Stimulated activated effector memory CD8-positive, alpha-beta T cell treated with anti-CD3 and anti-CD28 coated beads, Interleukin-12 subunit alpha, Interleukin-12 subunit beta, amount 100 ng/mL, for 72 hours (primary cell): ENCODE results near the gene CYP2E1.
A peak's percentile ranks its signal among the peaks of the same experiment; 100 is the strongest.
"Not testable (repeated sequence)": the region's sequence is repeated elsewhere in the genome, so short reads cannot be mapped to it uniquely, and the experiment has no call there.

ENCODE experiments used
- ATAC-seq: fragments of 150-1000 bp; cut with Tn5 transposase; 2 replicates; pipeline ENCODE4 v1.10.0; 2021
- DNase-seq, 2 donors: peaks; one replicate each; pipeline ENCODE4 v3.0.0; 2021 to 2022; ENCODE audit warnings: low spot score in 2 of 2
- H3K27ac Mint-ChIP-seq: one replicate; pipeline ENCODE4 v1.8.0; 2022; ENCODE audit warnings: mild to moderate bottlenecking, mixed read lengths
- H3K36me3 Mint-ChIP-seq: one replicate; pipeline ENCODE4 v1.8.0; 2022; ENCODE audit warnings: mild to moderate bottlenecking, mixed read lengths
- H3K4me1 Mint-ChIP-seq: one replicate; pipeline ENCODE4 v1.8.0; 2022; ENCODE audit warnings: mixed read lengths
- H3K4me3 Mint-ChIP-seq: one replicate; pipeline ENCODE4 v1.8.0; 2022; ENCODE audit warnings: mild to moderate bottlenecking, mixed read lengths
- H3K9me3 Mint-ChIP-seq: one replicate; pipeline ENCODE4 v1.8.0; 2022; ENCODE audit warnings: mixed read lengths

CYP2E1 gene

DNA sequence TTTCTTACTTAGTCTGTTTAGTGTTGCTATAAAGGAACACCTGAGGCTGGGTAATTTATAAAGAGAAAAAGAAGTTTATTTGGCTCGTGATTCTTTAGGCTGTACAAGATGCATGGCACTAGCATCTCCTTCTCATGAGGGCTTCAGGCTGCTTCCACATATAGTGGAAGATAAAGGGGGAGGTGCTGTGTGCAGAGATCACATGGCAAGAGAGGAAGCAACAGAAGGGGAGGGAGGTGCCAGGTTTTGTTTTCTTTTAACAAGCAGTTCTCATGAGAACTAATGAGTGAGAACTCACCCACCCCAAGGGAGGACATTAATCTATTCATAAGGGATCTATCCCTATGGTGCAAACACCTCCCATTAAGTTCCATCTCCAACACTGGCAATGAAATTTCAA, 17.3 kb downstream of the CYP2E1 start:
- H3K4me3 Mint-ChIP-seq = no peak overlapping the region
- no peak for ATAC-seq
- no peak for DNase-seq
- H3K36me3 Mint-ChIP-seq = no peaks in the 10 kb centered on the region
- peak overlapping the region; percentile 18 for H3K27ac Mint-ChIP-seq
- H3K4me1 Mint-ChIP-seq = peaks cover 9% of the 10 kb centered on the region
- H3K9me3 Mint-ChIP-seq = peaks cover 10% of the 10 kb centered on the region

DNA sequence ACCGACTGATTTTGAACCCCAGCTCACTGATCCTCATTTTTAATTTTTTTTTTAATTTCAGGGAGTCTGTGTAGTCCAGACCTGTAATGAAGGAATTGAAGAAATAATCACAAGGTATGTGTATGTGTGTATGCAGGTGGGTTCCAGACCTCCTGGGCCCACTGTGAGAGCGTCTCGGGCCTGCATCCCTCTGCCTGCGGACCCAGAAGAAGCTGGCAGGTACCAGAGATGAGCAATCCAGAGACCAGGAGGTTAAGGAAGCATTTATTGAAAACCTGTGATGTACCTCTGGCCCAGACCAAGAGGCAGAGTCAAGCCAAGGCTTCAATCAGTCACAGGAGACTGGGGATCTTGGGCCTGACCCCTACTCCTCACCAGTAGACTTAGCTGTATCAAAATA, 27.4 kb downstream of the CYP2E1 start:
- H3K36me3 Mint-ChIP-seq = no peaks in the 10 kb centered on the region
- H3K27ac Mint-ChIP-seq = no peak overlapping the region
- H3K4me1 Mint-ChIP-seq = no peaks in the 10 kb centered on the region
- H3K9me3 Mint-ChIP-seq = no peaks in the 10 kb centered on the region
- DNase-seq (no peak), ATAC-seq (no peak)
- H3K4me3 Mint-ChIP-seq = no peak overlapping the region

DNA sequence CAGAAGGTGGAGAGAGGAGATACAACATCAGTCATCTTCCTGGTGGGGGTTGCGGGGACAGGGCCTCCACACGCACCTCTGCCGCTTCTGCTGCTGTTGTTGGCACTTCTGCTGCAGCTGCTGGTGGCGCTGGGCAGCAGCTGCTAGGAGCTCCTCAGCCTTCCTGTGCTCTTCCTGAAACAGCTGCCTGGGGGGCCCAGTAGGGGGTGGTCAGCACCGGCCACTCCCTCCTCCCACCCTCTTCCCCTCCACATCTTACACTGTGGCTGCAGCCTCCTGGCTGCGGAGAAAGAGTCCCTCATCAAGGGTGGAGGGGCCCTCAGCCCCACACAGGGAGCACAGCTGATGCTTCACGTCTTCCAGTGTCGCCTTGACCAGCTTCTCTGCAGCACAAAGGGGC, 28.4 kb downstream of the CYP2E1 start:
- DNase-seq = no peak
- no peak overlapping the region for H3K4me3 Mint-ChIP-seq
- H3K27ac Mint-ChIP-seq = no peak overlapping the region
- H3K4me1 Mint-ChIP-seq = no peaks in the 10 kb centered on the region
- H3K9me3 Mint-ChIP-seq = no peaks in the 10 kb centered on the region
- no peak for ATAC-seq
- no peaks in the 10 kb centered on the region for H3K36me3 Mint-ChIP-seq

DNA sequence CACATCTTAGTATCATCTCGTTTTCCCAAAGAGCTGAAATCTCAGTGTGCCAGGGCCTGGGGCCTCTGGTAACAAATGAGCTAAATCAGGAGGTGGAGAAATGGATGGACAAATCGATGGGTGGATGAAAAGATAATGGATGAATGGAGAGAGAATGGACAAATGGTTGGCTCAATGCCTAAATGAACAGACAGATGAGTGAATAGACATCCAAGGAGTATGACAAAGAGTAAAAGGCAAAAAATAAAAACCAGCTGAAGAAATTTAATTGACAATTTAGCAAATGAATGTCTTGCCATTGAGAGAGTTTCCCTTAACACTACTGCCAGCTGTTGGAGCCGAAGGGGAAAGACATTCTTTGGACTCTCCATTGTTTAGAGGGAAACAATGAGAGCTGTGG, 30.2 kb downstream of the CYP2E1 start:
- H3K36me3 Mint-ChIP-seq = no peaks in the 10 kb centered on the region
- ATAC-seq (no peak), DNase-seq (no peak)
- no peak overlapping the region for H3K4me3 Mint-ChIP-seq
- H3K4me1 Mint-ChIP-seq = no peaks in the 10 kb centered on the region
- no peak overlapping the region for H3K27ac Mint-ChIP-seq
- H3K9me3 Mint-ChIP-seq = no peaks in the 10 kb centered on the region

DNA sequence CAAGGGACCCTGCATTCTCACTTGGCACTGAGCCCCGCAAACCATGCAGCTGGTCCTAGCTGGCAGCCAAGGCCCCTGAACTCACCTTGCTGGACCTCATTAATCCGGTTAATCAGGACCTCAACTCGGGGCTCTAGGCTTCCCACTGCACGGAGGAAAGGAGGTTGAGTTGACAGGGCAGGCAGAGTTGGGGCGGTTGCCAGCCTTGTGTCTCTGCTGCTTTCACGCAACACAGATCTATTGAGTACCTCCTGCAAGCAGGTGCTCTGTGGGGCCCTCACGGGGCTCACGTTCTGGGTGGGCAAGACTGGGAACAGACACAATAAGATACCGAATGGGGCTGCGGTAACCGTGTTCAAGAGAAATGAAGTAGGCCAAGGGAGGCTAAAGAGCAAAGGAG, 32.1 kb downstream of the CYP2E1 start:
- no peaks in the 10 kb centered on the region for H3K4me1 Mint-ChIP-seq
- no peaks in the 10 kb centered on the region for H3K9me3 Mint-ChIP-seq
- H3K4me3 Mint-ChIP-seq = no peak overlapping the region
- no peak for DNase-seq
- H3K27ac Mint-ChIP-seq = no peak overlapping the region
- ATAC-seq = no peak
- H3K36me3 Mint-ChIP-seq = no peaks in the 10 kb centered on the region

DNA sequence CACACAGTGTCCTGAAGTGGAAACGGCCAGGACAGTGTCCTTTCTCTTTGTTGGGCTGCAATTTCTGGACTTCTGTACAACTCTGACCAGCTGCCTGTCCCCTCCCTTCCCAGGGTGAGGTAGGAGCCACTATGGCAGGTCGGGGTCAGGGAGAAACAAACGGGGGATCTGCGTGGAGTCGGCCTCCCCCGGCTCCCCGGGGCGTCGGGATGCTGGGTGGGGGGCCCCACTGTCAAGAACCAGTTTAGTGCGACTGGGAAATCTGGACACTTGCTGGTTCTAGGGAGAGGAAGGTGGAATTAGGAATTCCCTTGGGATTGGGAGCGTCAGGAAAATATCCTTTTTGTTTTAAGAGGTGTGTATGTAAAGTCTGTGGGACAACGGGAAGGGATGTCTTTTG, 37.7 kb downstream of the CYP2E1 start:
- no peak for ATAC-seq
- no peak overlapping the region for H3K27ac Mint-ChIP-seq
- no peak for DNase-seq

DNA sequence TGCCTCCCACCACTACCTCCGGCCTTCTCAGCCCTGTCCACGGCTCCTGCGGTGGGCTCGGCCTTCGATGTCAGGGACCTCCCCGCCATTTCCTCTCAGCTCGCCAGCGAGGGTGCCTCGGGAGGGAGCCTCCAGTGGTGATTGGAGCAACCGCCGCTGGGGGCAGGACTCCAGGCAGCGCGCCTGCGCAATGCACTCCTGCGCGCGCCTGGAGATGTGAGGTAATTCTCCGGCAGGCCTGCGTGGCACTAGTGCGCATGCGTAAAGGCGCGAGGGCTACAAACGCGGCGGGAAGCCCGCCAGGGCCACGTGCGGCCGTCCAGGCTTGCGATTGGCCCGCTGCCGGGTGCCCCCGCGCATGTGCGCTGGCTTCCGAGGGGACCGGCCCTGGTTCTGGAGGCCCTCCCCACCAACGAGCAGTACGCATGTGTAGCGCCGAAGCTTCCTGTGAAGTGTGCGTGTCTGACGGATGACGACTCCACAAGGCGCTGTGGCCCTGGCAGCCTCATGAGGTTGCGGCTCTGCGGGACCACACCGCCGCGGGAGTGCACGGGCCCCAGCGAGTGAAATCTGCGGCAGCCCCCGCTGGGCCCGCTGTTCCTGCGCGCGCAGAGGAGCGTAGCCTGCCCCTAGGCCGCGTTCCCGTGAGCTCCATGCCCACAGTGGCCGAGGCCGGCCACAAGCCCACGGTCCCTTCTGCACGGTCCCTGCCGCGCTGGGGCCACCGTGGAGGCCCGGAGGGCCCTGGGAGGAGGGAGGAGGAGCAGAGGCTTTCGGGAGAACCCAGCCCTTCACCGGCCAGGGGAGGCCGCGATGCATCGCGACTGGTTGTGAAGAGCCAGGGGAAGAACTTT, 38.5 kb downstream of the CYP2E1 start, which contains the start of gene SYCE1:
TSS of gene SYCE1 (minus strand) at position 143 of the 854 bp plus-strand sequence. CDS start at position 89, 54 bp downstream.
- Mint-ChIP-seq H3K4me3 (no peak within 1 kb of the TSS), H3K4me1 (no peaks in the 10 kb centered on the region), H3K36me3 (no peaks in the 10 kb centered on the region), H3K27ac (no peak within 1 kb of the TSS), H3K9me3 (peaks cover 2% of the 10 kb centered on the region)
- DNase-seq = no peak
- no peak for ATAC-seq

More for the DNA sequence above, 37.7 kb downstream of the CYP2E1 start:
- Mint-ChIP-seq H3K9me3 (peaks cover 2% of the 10 kb centered on the region), H3K4me3 (no peak overlapping the region), H3K36me3 (no peaks in the 10 kb centered on the region), H3K4me1 (no peaks in the 10 kb centered on the region)

DNA sequence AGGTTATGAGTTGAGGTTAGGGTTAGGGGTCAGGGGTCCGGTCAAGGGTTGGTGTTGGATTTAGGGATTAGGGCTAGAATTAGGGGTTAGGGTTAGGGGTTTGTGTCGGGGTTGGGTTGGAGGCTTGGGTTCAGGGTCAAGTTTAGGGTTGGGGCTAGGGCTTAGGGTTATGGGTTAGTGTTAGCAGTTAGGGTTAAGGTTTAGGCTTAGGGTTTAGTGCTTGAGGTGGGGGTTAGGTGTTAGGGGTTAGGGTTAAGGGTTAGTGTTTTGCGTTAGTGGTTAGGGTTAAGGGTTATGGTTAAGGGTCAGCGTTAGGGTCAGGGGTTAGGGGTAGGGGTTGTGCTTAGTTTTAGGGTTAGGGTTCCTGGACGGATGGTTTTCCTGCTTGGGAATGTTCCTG, 40.0 kb downstream of the CYP2E1 start:
- Mint-ChIP-seq H3K36me3 (no peaks in the 10 kb centered on the region), H3K9me3 (peaks cover 2% of the 10 kb centered on the region), H3K27ac (no peak overlapping the region), H3K4me1 (no peaks in the 10 kb centered on the region), H3K4me3 (no peak overlapping the region)
- DNase-seq (no peak), ATAC-seq (no peak)

DNA sequence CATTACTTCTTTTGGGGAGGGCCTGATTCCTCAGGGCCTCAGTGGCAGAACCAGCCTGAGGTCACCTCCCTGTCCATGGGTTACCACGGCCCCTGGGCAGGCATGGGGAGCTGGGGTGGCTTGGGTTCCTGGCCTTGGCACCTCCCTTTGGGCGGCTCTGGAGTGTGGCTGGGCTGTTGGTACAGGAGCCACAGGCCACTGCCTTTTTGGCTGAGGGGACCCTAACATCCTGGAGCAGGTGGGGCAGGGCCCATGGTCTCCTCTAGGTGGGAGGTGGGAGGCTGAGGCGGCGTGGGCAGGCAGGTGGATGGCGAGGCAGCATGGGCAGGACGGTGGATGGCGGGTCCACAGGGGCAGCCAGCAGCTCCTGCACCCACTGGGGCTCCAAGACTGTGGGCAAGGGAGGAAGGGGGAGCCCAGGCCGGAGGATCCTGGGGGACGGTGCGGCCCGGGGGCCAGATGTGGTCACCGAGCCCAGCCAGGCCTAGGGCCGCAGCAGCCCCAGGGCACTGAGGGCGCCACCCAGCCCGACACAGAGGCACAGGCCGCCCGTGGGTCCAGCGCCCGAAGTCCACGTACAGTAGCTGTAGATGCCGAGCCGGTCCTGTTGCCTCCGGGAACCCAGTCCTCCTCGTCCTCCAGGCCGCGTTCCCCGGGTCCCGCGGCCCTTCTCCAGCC, 40.6 kb downstream of the CYP2E1 start:
- Mint-ChIP-seq H3K36me3 (no peaks in the 10 kb centered on the region), H3K4me1 (no peaks in the 10 kb centered on the region), H3K9me3 (peaks cover 2% of the 10 kb centered on the region), H3K27ac (no peak overlapping the region), H3K4me3 (no peak overlapping the region)
- ATAC-seq (no peak), DNase-seq (no peak)

DNA sequence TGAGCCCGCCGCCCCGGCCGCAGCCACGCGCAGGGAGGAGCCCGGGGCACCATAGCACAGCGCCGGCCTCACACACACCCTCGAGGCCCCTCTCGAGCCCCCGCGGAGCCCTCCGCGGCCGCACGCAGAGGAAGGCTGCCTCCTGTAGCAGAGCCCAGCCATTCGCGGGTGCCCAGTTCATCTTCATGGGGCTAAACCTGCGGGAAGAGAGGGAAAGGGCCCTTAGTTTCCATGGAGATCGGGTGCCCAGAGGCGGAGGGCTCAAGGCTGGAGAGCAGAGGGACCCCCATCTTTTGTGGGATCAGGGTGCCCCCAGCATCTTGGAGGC, 41.1 kb downstream of the CYP2E1 start:
- no peak overlapping the region for H3K27ac Mint-ChIP-seq
- H3K9me3 Mint-ChIP-seq = peaks cover 7% of the 10 kb centered on the region
- H3K4me3 Mint-ChIP-seq = no peak overlapping the region
- no peaks in the 10 kb centered on the region for H3K36me3 Mint-ChIP-seq
- no peak for DNase-seq
- H3K4me1 Mint-ChIP-seq = no peaks in the 10 kb centered on the region
- ATAC-seq = no peak

DNA sequence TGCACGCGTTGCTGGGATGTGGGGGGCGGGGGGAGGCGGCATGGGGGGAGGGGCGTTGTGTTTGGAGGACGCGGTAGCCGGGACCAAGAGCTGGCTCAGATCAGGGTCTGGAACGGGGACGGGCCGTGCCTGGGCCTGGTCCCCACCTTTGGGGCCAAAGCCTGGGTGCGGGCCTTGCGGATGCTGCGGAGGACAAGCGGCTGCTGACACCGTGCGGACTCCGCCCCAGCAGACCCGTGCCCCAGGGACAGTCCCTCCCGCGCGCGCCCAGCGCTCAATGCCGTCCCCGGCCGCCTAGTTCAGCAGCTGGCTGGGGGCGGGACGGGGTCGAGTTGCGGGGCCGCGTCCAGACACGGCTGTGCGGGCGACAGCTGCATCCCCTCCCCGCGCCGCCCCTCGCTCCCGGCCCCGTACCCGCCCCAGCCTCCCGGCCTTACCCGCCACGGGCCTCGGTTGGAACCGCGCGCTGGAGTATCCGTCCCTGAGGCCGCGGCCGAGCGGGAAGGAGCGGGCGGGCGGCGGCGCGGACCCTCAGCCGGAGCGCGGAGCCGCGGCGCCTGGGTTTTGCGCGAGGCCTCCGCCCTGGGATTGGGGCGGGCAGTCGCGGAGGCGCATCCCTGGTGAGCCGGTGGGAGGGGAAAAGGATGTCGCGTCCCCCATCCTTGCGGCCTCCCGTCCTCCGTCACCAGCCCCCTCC, 41.8 kb downstream of the CYP2E1 start:
- ATAC-seq = peak; percentile 56

DNA sequence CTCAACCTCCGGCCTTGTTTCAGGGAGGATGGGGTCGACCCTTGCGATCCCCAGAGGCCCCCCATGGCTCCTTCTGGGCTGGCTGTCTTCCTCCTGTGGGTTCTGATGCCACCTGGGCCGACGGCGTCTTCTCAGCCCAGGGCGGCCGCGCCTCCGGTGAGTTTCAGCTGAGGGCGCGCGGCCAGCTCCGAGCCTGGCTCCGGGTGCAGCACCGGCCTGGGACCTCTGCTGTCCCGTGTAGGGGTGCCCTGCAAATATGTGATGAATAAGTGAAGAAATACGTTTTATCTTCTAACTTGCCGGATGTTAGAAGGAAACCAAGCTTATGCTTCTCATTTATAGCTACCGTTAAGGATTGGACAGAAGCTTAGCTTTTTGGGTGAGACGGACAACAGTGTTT, 42.6 kb downstream of the CYP2E1 start:
- H3K36me3 Mint-ChIP-seq, H3K4me1 Mint-ChIP-seq, H3K27ac Mint-ChIP-seq, DNase-seq, ATAC-seq, H3K4me3 Mint-ChIP-seq: not testable (repeated sequence)
- H3K9me3 Mint-ChIP-seq = peaks cover 11% of the 10 kb centered on the region

More for the DNA sequence above, 41.8 kb downstream of the CYP2E1 start:
- DNase-seq, H3K4me1 Mint-ChIP-seq, H3K36me3 Mint-ChIP-seq, H3K27ac Mint-ChIP-seq, H3K4me3 Mint-ChIP-seq: not testable (repeated sequence)
- H3K9me3 Mint-ChIP-seq = peaks cover 11% of the 10 kb centered on the region

DNA sequence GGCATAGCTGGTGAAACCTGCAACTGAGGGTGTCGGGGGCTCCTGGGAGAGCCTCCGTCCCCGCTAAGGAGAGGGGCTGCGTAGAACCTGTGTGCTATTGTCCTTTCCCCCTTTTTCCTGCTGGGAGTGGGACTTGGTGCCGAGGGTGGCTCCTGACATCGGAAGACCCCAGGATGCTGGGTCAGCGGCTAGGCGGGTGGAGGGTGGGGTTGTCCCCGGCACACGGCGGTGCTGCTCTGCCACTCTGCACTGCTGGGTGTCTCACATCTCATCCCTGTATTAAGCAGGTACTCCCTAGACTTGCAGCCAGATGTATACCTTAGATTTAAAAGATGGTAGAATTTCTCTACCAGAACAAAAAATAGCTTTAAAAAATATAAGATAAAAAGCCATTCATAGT, 44.9 kb downstream of the CYP2E1 start:
- peaks cover 11% of the 10 kb centered on the region for H3K9me3 Mint-ChIP-seq
- not testable (repeated sequence) for DNase-seq, H3K4me3 Mint-ChIP-seq, H3K36me3 Mint-ChIP-seq, H3K4me1 Mint-ChIP-seq, ATAC-seq, H3K27ac Mint-ChIP-seq

DNA sequence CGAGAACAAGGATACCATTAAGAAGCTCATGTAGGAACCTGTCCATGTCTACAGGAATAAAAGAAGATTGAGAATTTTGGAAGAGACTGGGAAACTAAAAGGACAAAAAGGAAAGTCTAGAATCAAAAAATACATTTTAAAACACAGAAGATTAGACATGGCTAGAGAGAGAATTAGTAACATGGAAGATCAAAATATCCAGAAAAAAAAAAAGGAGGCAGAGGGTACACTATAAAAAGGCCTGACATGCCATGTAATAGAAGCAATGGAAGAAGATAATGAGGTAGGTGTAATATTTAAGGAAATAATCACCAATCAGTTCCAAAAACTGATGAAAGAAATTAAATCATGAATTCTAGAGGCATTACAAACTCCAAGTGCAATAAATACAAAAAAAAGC, 46.3 kb downstream of the CYP2E1 start:
- not testable (repeated sequence) for DNase-seq, ATAC-seq, H3K4me1 Mint-ChIP-seq, H3K36me3 Mint-ChIP-seq, H3K27ac Mint-ChIP-seq, H3K4me3 Mint-ChIP-seq, H3K9me3 Mint-ChIP-seq

DNA sequence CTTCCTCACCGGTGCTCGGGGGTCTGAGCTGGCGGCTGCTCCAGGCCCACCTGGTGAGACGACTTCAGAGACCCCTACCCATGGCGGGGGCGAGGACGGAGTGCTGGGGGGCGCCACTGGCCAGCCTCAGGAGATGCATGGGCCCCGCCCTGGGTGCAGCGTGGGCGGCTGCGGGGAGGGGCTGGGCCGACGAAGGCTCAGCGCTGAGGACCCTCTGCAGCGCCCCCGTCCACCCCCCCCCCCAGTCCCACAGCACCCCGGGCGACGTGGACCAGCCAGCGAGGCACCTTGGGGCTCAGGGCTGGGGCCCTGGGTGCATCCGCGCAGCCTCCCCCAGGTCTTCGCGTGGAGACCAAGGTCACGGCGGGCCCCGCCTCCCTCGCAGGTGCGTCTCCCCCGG, 49.9 kb downstream of the CYP2E1 start:
- H3K9me3 Mint-ChIP-seq = peaks cover 13% of the 10 kb centered on the region
- ATAC-seq, H3K4me1 Mint-ChIP-seq, H3K36me3 Mint-ChIP-seq, H3K4me3 Mint-ChIP-seq, H3K27ac Mint-ChIP-seq, DNase-seq: not testable (repeated sequence)
